Right cardiac atrium (tissue), 5 donors: Measurements from ENCODE around the gene THSD4. TPM values are rescaled to one million over a fixed set of nuclear protein-coding genes. Genes with fewer than 3 reads are reported as not detected.
"Not testable (repeated sequence)": the region's sequence is repeated elsewhere in the genome, so short reads cannot be mapped to it uniquely, and the experiment has no call there.

ENCODE experiments used
- ATAC-seq, 2 donors: fragments of 200-7000 bp; cut with Tn5 transposase; one replicate each; pipeline versions ENCODE4 v1.8.0 to v1.9.1; 2020; ENCODE audit warnings: moderate library complexity in 2 of 2, mild to moderate bottlenecking in 1 of 2
- DNase-seq, 3 donors: peaks; one replicate each; pipeline ENCODE4 v3.0.0-alpha.2; 2020
- H3K27ac ChIP-seq: one replicate; pipeline ENCODE4 v1.5.1; 2013; ENCODE audit warnings: mild to moderate bottlenecking, low read length, control low read depth, moderate library complexity
- H3K27me3 ChIP-seq: one replicate; pipeline ENCODE4 v1.6.1; 2013; ENCODE audit not compliant: control insufficient read depth, insufficient read depth
- H3K4me1 ChIP-seq: one replicate; pipeline ENCODE4 v1.6.1; 2013; ENCODE audit warnings: low read length; ENCODE audit not compliant: control insufficient read depth, insufficient read depth
- H3K4me3 ChIP-seq: one replicate; pipeline ENCODE4 v1.5.1; 2013; ENCODE audit warnings: low read length, control low read depth
- H3K9me3 ChIP-seq: one replicate; pipeline ENCODE4 v1.6.1; 2013; ENCODE audit warnings: low read length; ENCODE audit not compliant: control insufficient read depth
- WGBS: extraction: QIAGEN DNeasy Blood & Tissue Kit; methylation state at CpG from one replicate; pipeline ENCODE4 v1.1.7; 2013; 5-methylcytosine and 5-hydroxymethylcytosine counted together
- intact Hi-C, 4 donors: fragments of 100-400 bp; cut with DNase I; formaldehyde crosslinking; loops; one replicate each; pipeline versions ENCODE4 v1.11.0 to v1.14.0; 2022 to 2023
- polyA plus RNA-seq: library from polyadenylated mRNA; stranded (reverse); fragments of 200-250 nt; gene quantifications from one replicate; pipeline ENCODE4 v1.2.3, GENCODE V29; 2013
- total RNA-seq, 4 donors: library from RNA; stranded (reverse); fragmentation: NEBNext Ultra II Directional; extraction: Animal tissue kit (Norgen Biotek cat#: 25700); gene quantifications; one replicate each; pipeline ENCODE4 v1.2.1, GENCODE V29; 2021
- donor health status: healthy with polysubstance abuse.
- donor health status: DM: no; HTN: yes; CAD: no.
- donor health status: DM: no; HTN: no; CAD: no.
- donor health status: DM: no; HTN: yes; CAD: no; lungs with severe emphysema.
- donor health status: DM: yes; HTN: yes; CAD: no.

The THSD4 gene
- total and polyA plus RNA-seq, 5 donors: 40.5 to 93.8 (median 67.3) TPM

DNA sequence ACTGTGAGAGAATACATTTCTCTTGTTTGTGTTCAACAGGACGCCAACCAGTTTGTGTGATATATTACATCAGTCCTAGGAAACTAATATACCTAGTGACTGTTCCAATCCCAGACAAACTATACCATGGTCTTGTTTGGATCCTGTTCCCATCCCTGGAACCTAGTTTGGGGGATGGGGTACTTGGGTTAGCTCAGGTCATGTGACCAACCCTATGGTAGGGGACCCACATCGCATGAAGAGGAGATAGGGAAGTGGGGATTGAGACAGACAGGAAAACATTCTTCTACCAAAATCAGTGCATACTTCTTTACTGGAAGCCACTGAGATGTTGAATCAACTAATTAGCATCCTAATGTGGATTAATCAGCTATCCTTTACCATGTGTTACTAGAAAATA lies 146.1 kb downstream of the THSD4 start:
- H3K4me1 ChIP-seq: no peaks in the 10 kb centered on the region
- no peak for DNase-seq
- ATAC-seq: no peak

GRCh38 chr15:71261909-71262308 lies 146.6 kb downstream of the THSD4 start:
- DNase-seq (no peak), ATAC-seq (no peak)
- intact Hi-C loops: no loop called here
- no peaks in the 10 kb centered on the region for H3K27me3 ChIP-seq
- no peak overlapping the region for H3K4me3 ChIP-seq
- H3K4me1 ChIP-seq: no peaks in the 10 kb centered on the region
- no peak overlapping the region for H3K27ac ChIP-seq
- WGBS: 47% methylated on average over 6 of the region's 6 CpGs
- no peaks in the 10 kb centered on the region for H3K9me3 ChIP-seq

More for the DNA sequence above, 146.1 kb downstream of the THSD4 start:
- Histone ChIP-seq H3K4me3 (no peak overlapping the region), H3K9me3 (no peaks in the 10 kb centered on the region), H3K27ac (no peak overlapping the region), H3K27me3 (no peaks in the 10 kb centered on the region)
- WGBS: 84% methylated on average over 2 of the region's 2 CpGs
- intact Hi-C loops: no loop called here

DNA sequence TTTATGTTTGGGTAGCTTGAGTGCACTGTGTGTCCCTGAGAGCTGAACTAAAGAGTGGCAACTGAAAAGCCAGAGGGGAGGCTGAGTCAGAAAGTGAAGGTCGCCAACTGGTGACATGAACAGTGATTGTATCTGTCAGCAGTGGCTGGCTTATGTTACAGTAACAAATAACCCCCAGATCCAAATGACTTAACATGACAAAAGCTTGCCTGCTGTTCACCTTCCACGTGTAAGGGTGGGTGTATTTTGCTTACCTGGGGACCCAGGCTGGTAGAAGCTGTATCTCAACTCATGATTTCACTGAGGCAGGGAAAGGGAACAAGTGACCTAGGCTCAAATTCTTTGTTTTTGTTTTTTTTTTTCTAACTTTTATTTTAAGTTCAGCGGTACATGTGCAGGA lies 147.3 kb downstream of the THSD4 start:
- intact Hi-C loops: no loop called here
- H3K4me3 ChIP-seq: no peak overlapping the region
- WGBS: 62% methylated on average over 3 of the region's 3 CpGs
- no peaks in the 10 kb centered on the region for H3K9me3 ChIP-seq
- no peak overlapping the region for H3K27ac ChIP-seq
- DNase-seq (no peak), ATAC-seq (no peak)
- H3K4me1 ChIP-seq: no peaks in the 10 kb centered on the region
- H3K27me3 ChIP-seq: no peaks in the 10 kb centered on the region

DNA sequence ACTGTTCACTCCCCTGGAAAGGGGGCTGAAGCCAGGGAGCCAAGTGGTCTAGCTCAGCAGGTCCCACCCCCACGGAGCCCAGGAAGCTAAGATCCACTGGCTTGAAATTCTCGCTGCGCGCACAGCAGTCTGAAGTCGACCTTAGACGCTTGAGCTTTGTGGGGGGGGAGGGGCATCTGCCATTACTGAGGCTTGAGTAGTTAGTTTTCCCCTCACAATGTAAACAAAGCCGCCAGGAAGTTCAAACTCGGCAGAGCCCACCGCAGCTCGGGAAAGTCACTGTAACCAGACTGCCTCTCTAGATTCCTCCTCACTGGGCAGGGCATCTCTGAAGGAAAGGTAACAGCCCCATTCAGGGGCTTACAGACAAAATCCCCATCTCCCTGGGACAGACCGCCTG lies 150.3 kb downstream of the THSD4 start:
- intact Hi-C loops: not testable (repeated sequence)

DNA sequence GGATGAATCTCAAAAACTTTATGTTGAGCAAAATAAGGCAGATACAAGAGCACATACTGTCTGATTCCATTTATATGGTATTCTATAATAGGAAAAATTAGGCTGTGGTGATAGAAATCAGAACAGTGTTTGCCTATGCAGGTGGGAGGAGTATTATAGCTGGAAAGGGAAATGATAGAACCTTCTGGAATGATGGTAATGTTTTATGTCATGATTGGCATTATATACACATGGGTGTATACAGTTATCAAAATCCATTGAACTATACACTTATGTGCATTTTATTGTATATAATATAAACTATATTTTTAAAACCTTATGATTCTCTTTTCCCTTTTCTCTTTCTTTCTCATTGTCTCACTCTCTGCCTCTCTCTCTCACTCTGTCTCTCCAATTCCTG lies 156.1 kb downstream of the THSD4 start:
- Histone ChIP-seq H3K4me1 (peaks cover 1% of the 10 kb centered on the region), H3K27ac (no peak overlapping the region), H3K9me3 (no peaks in the 10 kb centered on the region), H3K4me3 (no peak overlapping the region), H3K27me3 (no peaks in the 10 kb centered on the region)
- intact Hi-C loops: no loop called here
- DNase-seq (no peak), ATAC-seq (no peak)

More for the DNA sequence above, 150.3 kb downstream of the THSD4 start:
- DNase-seq, H3K4me3 ChIP-seq, H3K27me3 ChIP-seq, ATAC-seq, H3K4me1 ChIP-seq, H3K9me3 ChIP-seq, H3K27ac ChIP-seq: not testable (repeated sequence)
- WGBS: 57% methylated on average over 11 of the region's 11 CpGs

- H3K4me3 ChIP-seq: no peak overlapping the region
- H3K4me1 ChIP-seq: peaks cover 1% of the 10 kb centered on the region
- no peak overlapping the region for H3K27ac ChIP-seq
- H3K27me3 ChIP-seq: no peaks in the 10 kb centered on the region
- WGBS: 73% methylated on average over 6 of the region's 6 CpGs
- DNase-seq: no peak
- intact Hi-C loops: no loop called here
- no peak for ATAC-seq
- H3K9me3 ChIP-seq: no peaks in the 10 kb centered on the region
These were observed 157.7 kb downstream of the THSD4 start for GRCh38 chr15:71272932-71273331.

GRCh38 chr15:71273731-71274447 lies 158.6 kb downstream of the THSD4 start:
- DNase-seq (no peak), ATAC-seq (no peak)
- 82% methylated on average over 3 of the region's 3 CpGs for WGBS
- intact Hi-C loops: no loop called here
- Histone ChIP-seq H3K27ac (no peak overlapping the region), H3K4me1 (peaks cover 1% of the 10 kb centered on the region), H3K4me3 (no peak overlapping the region), H3K27me3 (no peaks in the 10 kb centered on the region), H3K9me3 (no peaks in the 10 kb centered on the region)

DNA sequence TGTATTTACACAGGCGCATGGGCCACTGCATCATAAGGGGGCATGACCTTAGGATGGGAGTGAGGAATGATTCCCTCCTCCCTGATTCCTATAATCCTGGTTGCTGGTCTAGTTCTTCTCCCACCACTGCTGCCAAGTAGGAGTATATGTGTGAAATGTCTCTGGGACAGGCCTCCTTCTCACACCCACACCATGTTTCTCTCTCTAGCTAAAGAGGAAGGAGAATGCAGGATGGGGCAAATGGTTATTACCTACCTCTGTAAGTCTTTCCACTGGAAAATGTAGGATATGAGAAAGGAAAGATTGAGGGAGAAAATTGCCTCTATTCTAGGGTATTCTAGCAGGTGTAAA lies 159.2 kb downstream of the THSD4 start:
- intact Hi-C loops: no loop called here
- no peak for ATAC-seq
- Histone ChIP-seq H3K27ac (no peak overlapping the region), H3K4me3 (no peak overlapping the region), H3K27me3 (no peaks in the 10 kb centered on the region), H3K9me3 (no peaks in the 10 kb centered on the region), H3K4me1 (peaks cover 1% of the 10 kb centered on the region)
- 100% methylated on average over 1 of the region's 1 CpG for whole genome bisulfite sequencing
- no peak for DNase-seq

- no peak for DNase-seq
- 55% methylated on average over 3 of the region's 3 CpGs for WGBS
- Histone ChIP-seq H3K4me1 (peaks cover 1% of the 10 kb centered on the region), H3K27me3 (no peaks in the 10 kb centered on the region), H3K27ac (no peak overlapping the region), H3K4me3 (no peak overlapping the region), H3K9me3 (no peaks in the 10 kb centered on the region)
- intact Hi-C loops: no loop called here
- ATAC-seq: no peak
These were observed 159.8 kb downstream of the THSD4 start for GRCh38 chr15:71275098-71275497.

GRCh38 chr15:71275566-71276335 lies 160.5 kb downstream of the THSD4 start:
- Histone ChIP-seq H3K4me1 (peaks cover 1% of the 10 kb centered on the region), H3K27ac (no peak overlapping the region), H3K9me3 (no peaks in the 10 kb centered on the region), H3K27me3 (no peaks in the 10 kb centered on the region), H3K4me3 (no peak overlapping the region)
- DNase-seq (no peak), ATAC-seq (no peak)
- WGBS: 86% methylated on average over 9 of the region's 9 CpGs
- intact Hi-C loops: no loop called here

- WGBS: 97% methylated on average over 4 of the region's 4 CpGs
- H3K9me3 ChIP-seq: no peaks in the 10 kb centered on the region
- H3K4me1 ChIP-seq: peaks cover 1% of the 10 kb centered on the region
- no peak for ATAC-seq
- intact Hi-C loops: no loop called here
- no peak for DNase-seq
- H3K27me3 ChIP-seq: no peaks in the 10 kb centered on the region
- H3K27ac ChIP-seq: no peak overlapping the region
- H3K4me3 ChIP-seq: no peak overlapping the region
These were observed 161.0 kb downstream of the THSD4 start for GRCh38 chr15:71276336-71276665.
